Ovary (tissue), 3 donors: ENCODE measurements around the gene SLC10A3.

ENCODE experiments used
- CTCF ChIP-seq, 3 donors: fragments of 450-650 bp in 2 of 3; fragments of 200-600 bp in 1 of 3; IDR thresholded peaks; one replicate each; pipeline versions ENCODE4 v1.5.1 to v1.8.0; 2016 to 2022; ENCODE audit warnings: antibody characterized with exemption in 3 of 3, mild to moderate bottlenecking in 1 of 3
- EP300 ChIP-seq: sonication (generic); formaldehyde crosslinking; IDR thresholded peaks from one replicate; pipeline ENCODE4 v1.6.1; 2017; ENCODE audit warnings: antibody characterized with exemption
- POLR2A ChIP-seq: fragments of 450-650 bp; IDR thresholded peaks from one replicate; pipeline ENCODE4 v1.6.1; 2017; ENCODE audit warnings: antibody characterized with exemption, mild to moderate bottlenecking, moderate library complexity
- donor health status: DM: no; HTN: no; CAD: no.

GRCh38 chrX:154444755-154445246 is 45.6 kb downstream of the SLC10A3 start:
- no peak for TF ChIP-seq POLR2A
- no peak for TF ChIP-seq CTCF (IDR thresholded peaks at IDR 0.05)
- no peak for TF ChIP-seq EP300
